K562 (cell line): Measurements from ENCODE around the gene FAM149A. TPM values are rescaled to one million over a fixed set of nuclear protein-coding genes. Genes with fewer than 3 reads are reported as not detected.
A peak's percentile ranks its signal among the peaks of the same experiment; 100 is the strongest.

Experiments
- ATAC-seq: fragments of 200-7000 bp; cut with Tn5 transposase; 3 replicates; pipeline ENCODE4 v1.9.1; 2020; ENCODE audit warnings: moderate library complexity
- BruUV-seq: library from RNA; stranded (reverse); fragments of 400-500 nt; replicated peaks from 2 replicates; lab custom pipeline; 2021; lab: Mats Ljungman, UMichigan
- CTCF ChIA-PET: fragments of 300-600 bp; formaldehyde crosslinking; extraction: SDS; loops from one replicate; lab custom pipeline; 2021; ENCODE audit warnings: low intra/inter-chr PET ratio; lab: Yijun Ruan, JAX
- POLR2A ChIA-PET: fragments of 300-600, 350-650 bp; sonication (Branson Sonifier 250); formaldehyde crosslinking; extraction: SDS; loops from one replicate; lab custom pipeline; 2021; ENCODE audit warnings: antibody characterized with exemption, inconsistent platforms; lab: Yijun Ruan, JAX
- DNase-seq, 4 experiments: peaks; one replicate each; pipeline versions ENCODE4 v3.0.0 to v3.0.0-alpha.2; 2011 to 2018; ENCODE audit warnings: low spot score in 3 of 4, mixed read lengths in 3 of 4; ENCODE audit errors: extremely low read depth in 1 of 4
- FAIRE-seq: peaks from 2 replicates; lab custom pipeline; 2011; peaks lifted over from hg19 to GRCh38; lab: Jason Lieb, UNC
- H2AFZ ChIP-seq: 2 replicates; pipeline ENCODE4 v1.6.0; 2011; ENCODE audit warnings: low read depth, low read length, control low read depth, inconsistent platforms
- H3K27ac ChIP-seq: fragments of 200-600 bp; 3 replicates; pipeline ENCODE4 v1.8.0; 2011; ENCODE audit warnings: low read depth, mild to moderate bottlenecking, control low read depth, inconsistent platforms, low read length, moderate library complexity, mixed read lengths; ENCODE audit errors: extremely low read depth
- H3K27me3 ChIP-seq, 2 experiments: fragments of 300-600 bp in 1 of 2; 2 replicates in 1 of 2; 3 replicates in 1 of 2; pipeline versions ENCODE4 v1.6.0 to v1.8.0; 2011; ENCODE audit warnings: inconsistent platforms in 2 of 2, low read length in 2 of 2, mild to moderate bottlenecking in 1 of 2, mixed read lengths in 1 of 2, moderate library complexity in 1 of 2; ENCODE audit not compliant: control insufficient read depth in 2 of 2, insufficient read depth in 2 of 2
- H3K36me3 ChIP-seq: fragments of 300-600 bp; 3 replicates; pipeline ENCODE4 v1.8.0; 2011; ENCODE audit warnings: mild to moderate bottlenecking, low read length, inconsistent platforms; ENCODE audit not compliant: control insufficient read depth, insufficient read depth
- H3K4me1 ChIP-seq, 2 experiments: fragments of 200-600 bp in 1 of 2; replicated peaks in 1 of 2; 2 replicates in 1 of 2; 3 replicates in 1 of 2; pipeline versions ENCODE4 v1.5.1 to v1.8.0; 2011; ENCODE audit warnings: inconsistent platforms in 2 of 2, low read length in 2 of 2, mild to moderate bottlenecking in 1 of 2, mixed read lengths in 1 of 2, moderate library complexity in 1 of 2; ENCODE audit not compliant: control insufficient read depth in 2 of 2, insufficient read depth in 2 of 2
- H3K4me2 ChIP-seq: 2 replicates; pipeline ENCODE4 v1.6.1; 2011; ENCODE audit warnings: low read length, control low read depth, inconsistent platforms, mixed read lengths; ENCODE audit not compliant: insufficient read depth
- H3K4me3 ChIP-seq: fragments of 200-600 bp; sonication (generic), shearing (Covaris generic); 2 replicates; pipeline ENCODE4 v1.5.1; 2016; ENCODE audit warnings: control low read depth, inconsistent platforms
- H3K79me2 ChIP-seq: fragments of 200-600 bp; 3 replicates; pipeline ENCODE4 v1.8.0; 2011; ENCODE audit warnings: low read length, inconsistent platforms; ENCODE audit not compliant: control insufficient read depth, insufficient read depth
- H3K9ac ChIP-seq, 2 experiments: 2 replicates each; pipeline versions ENCODE4 v1.6.0 to v1.6.1; 2011; ENCODE audit warnings: low read depth in 2 of 2, low read length in 2 of 2, control low read depth in 1 of 2, inconsistent platforms in 1 of 2, mild to moderate bottlenecking in 1 of 2, mixed read lengths in 1 of 2; ENCODE audit not compliant: insufficient read depth in 1 of 2
- H3K9me1 ChIP-seq: one replicate; pipeline ENCODE4 v1.6.0; 2011; ENCODE audit warnings: inconsistent platforms, mild to moderate bottlenecking, low read length, moderate library complexity; ENCODE audit not compliant: control insufficient read depth, insufficient read depth
- H3K9me3 ChIP-seq: replicated peaks from 2 replicates; pipeline ENCODE4 v1.5.1; 2011; ENCODE audit warnings: low read depth, low read length, inconsistent platforms; ENCODE audit not compliant: control insufficient read depth, insufficient read depth
- H4K20me1 ChIP-seq: replicated peaks from 2 replicates; pipeline ENCODE4 v1.6.1; 2011; ENCODE audit warnings: low read length, inconsistent platforms, mixed read lengths; ENCODE audit not compliant: control insufficient read depth, insufficient read depth
- NFRKB ChIP-seq: fragments of 450-650 bp; IDR thresholded peaks from 2 replicates; pipeline ENCODE4 v1.6.1; 2016; ENCODE audit warnings: low read depth
- RAD21 ChIP-seq, 2 experiments: fragments of 250-450 bp in 1 of 2; fragments of 450-650 bp in 1 of 2; sonication (Bioruptor Pico) in 1 of 2; formaldehyde crosslinking in 1 of 2; IDR thresholded peaks in 1 of 2; conservative IDR thresholded peaks in 1 of 2; 2 replicates each; pipeline versions ENCODE4 v1.4.0 to v1.8.0; 2020 to 2022; ENCODE audit warnings: mild to moderate bottlenecking in 2 of 2, moderate library complexity in 1 of 2
- TGIF2 ChIP-seq: sonication (generic); formaldehyde crosslinking; IDR thresholded peaks from 2 replicates; pipeline ENCODE4 v1.8.1; 2022; ENCODE audit warnings: mild to moderate bottlenecking, missing genetic modification reagents, moderate library complexity
- WGBS: fragments of 100-300 bp; shearing (Covaris generic); methylation state at CpG from one replicate; pipeline ENCODE4 v1.1.6; 2016; ENCODE audit warnings: low coverage, mixed read lengths; ENCODE audit not compliant: insufficient coverage; ENCODE audit errors: missing lambda C conversion rate; 5-methylcytosine and 5-hydroxymethylcytosine counted together
- in situ Hi-C: fragments of 300-500 bp; cut with MboI; formaldehyde crosslinking; loops from 4 replicates; pipeline ENCODE4 v1.15.0; 2018; ENCODE audit warnings: inconsistent platforms, mixed read lengths
- intact Hi-C: fragments of 100-400 bp; cut with micrococcal nuclease; formaldehyde crosslinking; loops from 2 replicates; pipeline ENCODE4 v1.14.2; 2022
- polyA plus RNA-seq, 8 experiments: library from polyadenylated mRNA; depleted of rRNA in 4 of 8; stranded (reverse) in 5 of 8; unstranded in 3 of 8; fragments of >200 nt; fragmentation: Nextera tagmentation in 2 of 8; fragmentation: Illumina TruSeq in 1 of 8; extraction: Ambion mirVana in 2 of 8; extraction: Trizol in 1 of 8; gene quantifications; 2 replicates each; pipeline versions ENCODE4 v1.2.1 to v1.2.3, GENCODE V29; 2011 to 2014; ENCODE audit warnings: inconsistent platforms in 1 of 8, missing spikeins in 1 of 8
- total RNA-seq, 7 experiments: library from RNA; depleted of rRNA in 6 of 7; stranded (reverse); fragments of >200 nt in 6 of 7; fragmentation: Illumina TruSeq in 2 of 7; extraction: Trizol in 2 of 7; gene quantifications; 2 replicates each; pipeline versions ENCODE4 v1.2.1 to v1.2.3, GENCODE V29; 2011 to 2021; ENCODE audit warnings: low replicate concordance in 1 of 7
- TF ChIP-seq, protein P1 (sequence below), 3 experiments: IDR thresholded peaks in 2 of 3; conservative IDR thresholded peaks in 1 of 3; 2 replicates each; pipeline ENCODE4 v1.5.1; 2011 to 2012; ENCODE audit warnings: low read length in 3 of 3, mild to moderate bottlenecking in 3 of 3, control low read depth in 2 of 3, improper control_type of control experiment in 1 of 3, inconsistent platforms in 1 of 3, low read depth in 1 of 3, mixed read lengths in 1 of 3, moderate library complexity in 1 of 3; ENCODE audit not compliant: insufficient read depth in 2 of 3

Gene FAM149A
- total and polyA plus RNA-seq, 9 of the 15 experiments (the other 6 are each of a cell fraction or from before 2014, with no cell fraction given) = not detected

DNA sequence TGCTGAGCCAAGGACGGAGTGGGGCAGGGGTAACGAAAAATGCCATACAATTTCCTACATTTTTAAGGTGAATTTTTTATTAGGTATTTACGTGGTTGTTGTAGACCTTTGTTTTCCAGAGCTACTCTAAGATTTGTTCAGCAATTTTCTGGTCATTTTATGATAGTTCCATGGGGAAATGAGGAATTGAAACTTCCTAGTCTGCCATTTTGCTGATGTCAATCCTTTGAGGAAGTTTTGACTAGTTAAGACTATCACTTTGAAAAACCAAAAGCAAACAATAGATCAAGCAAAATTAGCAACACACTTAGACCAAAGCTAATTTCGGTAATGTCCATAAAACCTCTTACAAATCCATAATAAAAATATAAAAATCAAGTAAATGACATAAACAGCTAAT, 42.6 kb upstream of the FAM149A start:
- intact Hi-C loops = loop anchor here (10.0 kb wide), 1 partner anchor 193 kb away; no protein-coding TSS in a partner anchor
- in situ Hi-C loops = no loop called here
- no peak for ATAC-seq
- FAIRE-seq = no peak
- H3K27ac ChIP-seq = no peak overlapping the region
- no peaks in the 10 kb centered on the region for H3K4me1 ChIP-seq
- no peaks in the 10 kb centered on the region for H4K20me1 ChIP-seq
- peaks cover 2 to 4% of the 10 kb centered on the region in 2 experiments; a peak in 1 of 5 replicates for H3K27me3 ChIP-seq
- DNase-seq = no peak
- H3K9ac ChIP-seq = no peak overlapping the region
- H3K9me3 ChIP-seq = no peaks in the 10 kb centered on the region
- 0% methylated on average over 4 of the region's 4 CpGs for WGBS
- H2AFZ ChIP-seq = no peak overlapping the region
- no peaks in the 10 kb centered on the region for H3K36me3 ChIP-seq
- TF ChIP-seq TGIF2 = no peak
- H3K4me3 ChIP-seq = no peak overlapping the region
- POLR2A ChIA-PET = no interaction called here
- H3K4me2 ChIP-seq = no peak overlapping the region
- CTCF ChIA-PET = no interaction called here
- H3K9me1 ChIP-seq = no peaks in the 10 kb centered on the region
- no TSS peak for BruUV-seq
- no peaks in the 10 kb centered on the region for H3K79me2 ChIP-seq

DNA sequence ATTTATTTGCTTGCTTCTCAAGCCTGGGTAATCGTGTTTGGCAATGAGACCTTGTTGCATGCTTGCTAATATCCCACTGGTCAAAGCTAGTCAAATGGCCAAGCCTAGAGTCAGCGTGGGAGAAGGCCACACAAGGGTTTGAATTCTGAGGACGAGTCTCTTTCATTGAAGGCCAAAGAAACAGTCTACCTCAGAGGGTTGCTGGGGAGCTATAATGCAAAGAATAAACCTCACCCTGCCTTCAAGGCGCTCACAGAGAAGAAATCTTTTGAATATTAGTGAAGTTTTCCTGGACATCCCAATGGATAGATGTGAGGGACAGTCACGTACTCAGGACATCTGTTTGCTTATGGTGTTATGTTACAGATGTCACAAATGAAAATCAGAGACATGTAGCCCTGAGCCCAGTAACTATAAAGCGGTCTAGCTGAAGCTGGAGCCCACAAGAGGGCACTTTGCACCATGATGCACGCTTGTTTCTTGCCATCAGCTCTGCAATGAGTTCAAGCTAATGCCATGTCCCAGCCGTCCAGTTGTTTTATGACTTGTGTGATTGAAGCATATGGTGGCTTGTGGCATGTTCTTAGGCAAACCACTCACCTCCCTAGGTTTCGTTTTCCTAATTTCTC, 36.6 kb upstream of the FAM149A start:
- ChIA-PET POLR2A (no interaction called here), CTCF (no interaction called here)
- no peak overlapping the region for H3K9ac ChIP-seq
- no peak overlapping the region for H3K4me3 ChIP-seq
- DNase-seq = peak in 1 of 4 experiments; percentile 18
- no peaks in the 10 kb centered on the region for H3K9me1 ChIP-seq
- H4K20me1 ChIP-seq = no peaks in the 10 kb centered on the region
- intact Hi-C loops (loop anchor here (2.0 to 10.0 kb wide), 2 partner anchors 69 to 187 kb away; no protein-coding TSS in a partner anchor), in situ Hi-C loops (no loop called here)
- no peak overlapping the region for H3K27ac ChIP-seq
- 0% methylated on average over 9 of the region's 9 CpGs for WGBS
- ATAC-seq = peak; percentile 76
- BruUV-seq = no TSS peak
- H3K4me1 ChIP-seq = no peaks in the 10 kb centered on the region
- H3K79me2 ChIP-seq = no peaks in the 10 kb centered on the region
- H3K27me3 ChIP-seq = peaks cover 0 to 5% of the 10 kb centered on the region in 2 experiments; a peak in 2 of 5 replicates
- H2AFZ ChIP-seq = no peak overlapping the region
- no peaks in the 10 kb centered on the region for H3K9me3 ChIP-seq
- H3K36me3 ChIP-seq = no peaks in the 10 kb centered on the region
- no peak overlapping the region for H3K4me2 ChIP-seq
- peak; percentile 49 for FAIRE-seq
- TF ChIP-seq, protein P1, sequence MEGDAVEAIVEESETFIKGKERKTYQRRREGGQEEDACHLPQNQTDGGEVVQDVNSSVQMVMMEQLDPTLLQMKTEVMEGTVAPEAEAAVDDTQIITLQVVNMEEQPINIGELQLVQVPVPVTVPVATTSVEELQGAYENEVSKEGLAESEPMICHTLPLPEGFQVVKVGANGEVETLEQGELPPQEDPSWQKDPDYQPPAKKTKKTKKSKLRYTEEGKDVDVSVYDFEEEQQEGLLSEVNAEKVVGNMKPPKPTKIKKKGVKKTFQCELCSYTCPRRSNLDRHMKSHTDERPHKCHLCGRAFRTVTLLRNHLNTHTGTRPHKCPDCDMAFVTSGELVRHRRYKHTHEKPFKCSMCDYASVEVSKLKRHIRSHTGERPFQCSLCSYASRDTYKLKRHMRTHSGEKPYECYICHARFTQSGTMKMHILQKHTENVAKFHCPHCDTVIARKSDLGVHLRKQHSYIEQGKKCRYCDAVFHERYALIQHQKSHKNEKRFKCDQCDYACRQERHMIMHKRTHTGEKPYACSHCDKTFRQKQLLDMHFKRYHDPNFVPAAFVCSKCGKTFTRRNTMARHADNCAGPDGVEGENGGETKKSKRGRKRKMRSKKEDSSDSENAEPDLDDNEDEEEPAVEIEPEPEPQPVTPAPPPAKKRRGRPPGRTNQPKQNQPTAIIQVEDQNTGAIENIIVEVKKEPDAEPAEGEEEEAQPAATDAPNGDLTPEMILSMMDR (IDR thresholded peaks at IDR 0.05 in 2 of 3, conservative IDR thresholded peaks at IDR 0.05 in 1 of 3; ENCODE audit: insufficient read depth in 2 of 3, low read depth in 1 of 3, low read length in 3 of 3) = peak in 1 of 3 experiments; percentile 41; a peak in 2 of 6 replicates
- TF ChIP-seq NFRKB = no peak
- TF ChIP-seq RAD21 (CRISPR knock-in tag; conservative IDR thresholded peaks at IDR 0.05 in 1 of 2, IDR thresholded peaks at IDR 0.05 in 1 of 2) = peak; percentile 10 to 37; a peak in 2 of 4 replicates
